IMR-90 (cell line): ENCODE measurements around the gene DGKG.

Experiments
- BHLHE40 ChIP-seq: fragments of 150-350 bp; IDR thresholded peaks from 2 replicates; pipeline ENCODE4 v1.6.1; 2016; ENCODE audit warnings: mild to moderate bottlenecking, low read depth, low read length
- CHD1 ChIP-seq: IDR thresholded peaks from 2 replicates; pipeline ENCODE4 v1.6.1; 2012; ENCODE audit warnings: low read depth, low read length, improper control_type of control experiment
- FOS ChIP-seq: fragments of 150-350 bp; IDR thresholded peaks from 2 replicates; pipeline ENCODE4 v1.6.1; 2016; ENCODE audit warnings: low read depth, low read length
- TF ChIP-seq, protein P1 (sequence below): fragments of 150-350 bp; IDR thresholded peaks from 2 replicates; pipeline ENCODE4 v1.6.1; 2017; ENCODE audit warnings: mild to moderate bottlenecking, antibody characterized with exemption, low read length, low read depth

- TF ChIP-seq, protein P1, sequence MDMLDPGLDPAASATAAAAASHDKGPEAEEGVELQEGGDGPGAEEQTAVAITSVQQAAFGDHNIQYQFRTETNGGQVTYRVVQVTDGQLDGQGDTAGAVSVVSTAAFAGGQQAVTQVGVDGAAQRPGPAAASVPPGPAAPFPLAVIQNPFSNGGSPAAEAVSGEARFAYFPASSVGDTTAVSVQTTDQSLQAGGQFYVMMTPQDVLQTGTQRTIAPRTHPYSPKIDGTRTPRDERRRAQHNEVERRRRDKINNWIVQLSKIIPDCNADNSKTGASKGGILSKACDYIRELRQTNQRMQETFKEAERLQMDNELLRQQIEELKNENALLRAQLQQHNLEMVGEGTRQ = no peak
- TF ChIP-seq BHLHE40 (no peak), FOS (no peak), CHD1 (no peak)
Observed at GRCh38 chr3:186362537-186362842, 456 bp upstream of the DGKG start.
